HUES6 (cell line): Measurements from ENCODE around the gene NLRP5.

ENCODE experiments used
- H3K27ac ChIP-seq: 2 replicates; pipeline ENCODE4 v1.7.0; 2013; ENCODE audit warnings: low read depth, mild to moderate bottlenecking, low read length, inconsistent platforms
- H3K27me3 ChIP-seq: 2 replicates; pipeline ENCODE4 v1.6.1; 2013; ENCODE audit warnings: low read length; ENCODE audit not compliant: control insufficient read depth, insufficient read depth
- H3K36me3 ChIP-seq: 2 replicates; pipeline ENCODE4 v1.6.1; 2013; ENCODE audit warnings: low read length; ENCODE audit not compliant: control insufficient read depth, insufficient read depth
- H3K4me1 ChIP-seq: 2 replicates; pipeline ENCODE4 v1.6.1; 2013; ENCODE audit warnings: low read length; ENCODE audit not compliant: control insufficient read depth, insufficient read depth
- H3K4me3 ChIP-seq: 2 replicates; pipeline ENCODE4 v1.5.1; 2013; ENCODE audit warnings: low read depth, low read length
- H3K9ac ChIP-seq: one replicate; pipeline ENCODE4 v1.6.1; 2013; ENCODE audit warnings: mild to moderate bottlenecking, low read length
- H3K9me3 ChIP-seq: 2 replicates; pipeline ENCODE4 v1.6.1; 2013; ENCODE audit warnings: low read depth, low read length; ENCODE audit not compliant: control insufficient read depth, insufficient read depth

NLRP5 gene

DNA sequence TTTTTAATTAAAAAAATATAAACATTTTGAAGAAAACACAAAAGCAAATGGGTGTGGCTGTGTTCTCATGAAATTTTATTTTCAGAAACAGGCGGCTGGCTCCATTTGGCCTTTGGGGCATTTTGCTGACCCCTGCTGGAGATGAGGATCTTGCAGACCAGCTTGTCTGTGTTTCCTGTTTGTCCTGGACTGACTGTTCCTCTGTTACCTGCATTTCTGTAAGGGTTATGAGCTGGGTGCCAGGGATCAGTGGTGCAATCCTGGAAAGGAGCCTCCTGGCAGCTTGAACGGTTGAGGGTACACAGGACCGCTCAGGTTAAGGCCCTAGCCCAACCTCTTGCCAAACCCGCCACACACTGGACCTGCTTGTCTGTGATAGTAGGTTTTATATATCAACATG is 84.6 kb downstream of the NLRP5 start:
- H3K4me3 ChIP-seq: no peak overlapping the region
- peaks cover 14% of the 10 kb centered on the region for H3K27me3 ChIP-seq
- H3K4me1 ChIP-seq: no peaks in the 10 kb centered on the region
- no peak overlapping the region for H3K9ac ChIP-seq
- no peaks in the 10 kb centered on the region for H3K9me3 ChIP-seq
- no peak overlapping the region for H3K27ac ChIP-seq
- H3K36me3 ChIP-seq: no peaks in the 10 kb centered on the region

GRCh38 chr19:56076498-56076897 is 89.9 kb downstream of the NLRP5 start:
- H3K36me3 ChIP-seq: no peaks in the 10 kb centered on the region
- H3K9me3 ChIP-seq: peaks cover 3% of the 10 kb centered on the region; the same call in 1 of the 2 replicates
- H3K4me3 ChIP-seq: no peak overlapping the region
- H3K4me1 ChIP-seq: peaks cover 8% of the 10 kb centered on the region
- no peak overlapping the region for H3K9ac ChIP-seq
- no peaks in the 10 kb centered on the region for H3K27me3 ChIP-seq
- no peak overlapping the region for H3K27ac ChIP-seq

GRCh38 chr19:56079609-56080008 is 93.0 kb downstream of the NLRP5 start:
- H3K4me3 ChIP-seq: no peak overlapping the region
- H3K9ac ChIP-seq: no peak overlapping the region
- peaks cover 10% of the 10 kb centered on the region for H3K4me1 ChIP-seq
- H3K27ac ChIP-seq: no peak overlapping the region
- peaks cover 3% of the 10 kb centered on the region; the same call in 1 of the 2 replicates for H3K9me3 ChIP-seq
- no peaks in the 10 kb centered on the region; the same call in 1 of the 2 replicates for H3K36me3 ChIP-seq
- no peaks in the 10 kb centered on the region for H3K27me3 ChIP-seq

DNA sequence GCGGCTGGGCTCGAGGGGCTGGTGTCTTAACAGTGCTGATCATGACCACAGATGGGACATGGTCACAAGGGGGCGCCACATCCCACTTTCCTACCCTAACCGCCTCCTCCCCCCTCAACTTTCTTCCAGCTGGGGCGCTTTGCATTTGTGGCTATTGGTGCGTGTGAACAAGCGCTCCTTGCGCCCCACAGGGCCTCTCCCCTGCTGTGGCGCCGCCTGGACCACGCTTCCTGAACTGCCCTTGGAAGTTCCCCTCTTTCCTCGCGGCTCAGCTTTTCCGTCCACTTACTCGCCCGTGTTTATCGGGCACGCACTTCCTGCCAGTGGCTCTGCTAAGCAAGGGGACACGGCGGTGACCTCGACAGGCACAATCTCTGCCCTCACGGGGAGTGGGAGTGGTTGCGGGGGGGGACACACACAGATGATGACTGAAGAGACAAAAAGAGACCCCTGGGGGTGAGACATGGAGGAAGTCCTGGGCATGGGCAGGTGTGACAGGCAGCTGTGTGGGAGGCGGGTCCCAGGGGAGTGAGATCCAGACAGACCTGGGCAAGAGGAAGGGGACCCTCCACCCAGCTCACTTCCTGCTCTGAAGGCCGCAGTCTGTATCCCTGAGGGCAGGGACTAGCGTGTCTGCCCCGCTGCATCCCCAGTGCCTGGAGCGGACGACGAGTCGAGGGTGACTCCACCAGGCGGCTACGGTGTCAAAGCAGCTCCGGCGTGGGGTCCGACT is 94.3 kb downstream of the NLRP5 start:
- Histone ChIP-seq H3K4me1 (peaks cover 22% of the 10 kb centered on the region), H3K36me3 (peaks cover 9% of the 10 kb centered on the region), H3K4me3 (peak overlapping the region; percentile 81), H3K27me3 (no peaks in the 10 kb centered on the region), H3K27ac (no peak overlapping the region), H3K9ac (peak overlapping the region; percentile 62), H3K9me3 (peaks cover 3% of the 10 kb centered on the region; the same call in 1 of the 2 replicates)

DNA sequence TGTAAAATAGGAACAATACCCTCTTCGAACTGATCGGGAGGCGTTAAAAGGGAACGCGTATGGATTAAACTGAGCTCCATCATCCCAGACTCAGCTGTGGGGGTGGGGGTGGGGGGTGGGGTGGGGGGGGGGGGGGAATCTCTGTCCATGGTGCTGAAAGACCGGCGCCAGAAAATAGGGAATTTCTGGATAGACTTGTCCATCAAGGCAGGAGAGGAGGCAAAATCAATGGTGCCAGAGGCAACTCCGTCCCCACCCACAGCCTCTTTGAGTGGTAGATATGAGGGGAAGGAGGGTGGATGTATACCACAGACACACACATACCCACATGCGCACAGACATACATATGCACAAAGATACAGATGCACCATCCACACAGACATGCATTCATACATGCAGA is 97.1 kb downstream of the NLRP5 start:
- Histone ChIP-seq H3K36me3 (peaks cover 15% of the 10 kb centered on the region), H3K9me3 (no peaks in the 10 kb centered on the region), H3K27ac (no peak overlapping the region), H3K9ac (no peak overlapping the region), H3K4me3 (no peak overlapping the region), H3K4me1 (peaks cover 32% of the 10 kb centered on the region), H3K27me3 (no peaks in the 10 kb centered on the region)

DNA sequence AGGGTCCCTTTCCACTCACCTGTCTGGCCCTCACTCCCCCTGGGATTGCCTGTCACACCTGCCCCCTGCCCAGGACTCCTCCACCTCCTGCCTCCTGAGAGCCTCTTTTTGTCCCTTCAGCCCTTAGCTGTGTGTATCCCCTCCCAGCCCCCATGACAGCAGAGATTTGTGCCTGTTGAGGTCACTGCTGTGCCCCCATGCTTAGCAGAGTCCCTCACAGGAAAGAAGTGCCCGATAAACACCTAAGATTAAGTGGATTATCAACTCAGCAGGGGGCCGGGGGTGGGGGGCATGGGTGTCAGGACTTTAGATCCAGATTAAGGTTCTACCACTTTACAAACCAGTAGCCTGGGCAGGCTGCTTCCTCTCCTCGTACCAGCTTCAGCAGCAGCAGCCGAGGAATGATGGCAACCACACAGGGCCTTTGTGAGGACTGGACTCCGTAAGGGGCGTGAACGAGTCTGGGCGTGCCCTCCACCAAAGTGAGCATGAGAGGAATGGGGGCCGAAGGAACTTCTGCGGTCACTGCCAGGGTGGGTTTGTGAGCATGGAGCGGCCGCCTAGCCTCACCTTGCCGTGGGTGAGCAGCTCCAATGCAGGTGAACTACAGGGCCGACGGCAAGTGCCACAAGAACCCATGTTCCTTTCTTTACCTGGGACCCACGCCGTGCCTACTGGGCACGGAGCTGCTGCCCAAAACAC is 98.4 kb downstream of the NLRP5 start:
- H3K4me3 ChIP-seq: no peak overlapping the region
- H3K36me3 ChIP-seq: peaks cover 24% of the 10 kb centered on the region
- H3K9ac ChIP-seq: no peak overlapping the region
- H3K9me3 ChIP-seq: no peaks in the 10 kb centered on the region
- H3K4me1 ChIP-seq: peaks cover 32% of the 10 kb centered on the region
- H3K27ac ChIP-seq: no peak overlapping the region
- H3K27me3 ChIP-seq: no peaks in the 10 kb centered on the region

- peaks cover 31% of the 10 kb centered on the region for H3K4me1 ChIP-seq
- no peaks in the 10 kb centered on the region for H3K9me3 ChIP-seq
- H3K9ac ChIP-seq: no peak overlapping the region
Measured at GRCh38 chr19:56085571-56086275, 99.1 kb downstream of the NLRP5 start.

DNA sequence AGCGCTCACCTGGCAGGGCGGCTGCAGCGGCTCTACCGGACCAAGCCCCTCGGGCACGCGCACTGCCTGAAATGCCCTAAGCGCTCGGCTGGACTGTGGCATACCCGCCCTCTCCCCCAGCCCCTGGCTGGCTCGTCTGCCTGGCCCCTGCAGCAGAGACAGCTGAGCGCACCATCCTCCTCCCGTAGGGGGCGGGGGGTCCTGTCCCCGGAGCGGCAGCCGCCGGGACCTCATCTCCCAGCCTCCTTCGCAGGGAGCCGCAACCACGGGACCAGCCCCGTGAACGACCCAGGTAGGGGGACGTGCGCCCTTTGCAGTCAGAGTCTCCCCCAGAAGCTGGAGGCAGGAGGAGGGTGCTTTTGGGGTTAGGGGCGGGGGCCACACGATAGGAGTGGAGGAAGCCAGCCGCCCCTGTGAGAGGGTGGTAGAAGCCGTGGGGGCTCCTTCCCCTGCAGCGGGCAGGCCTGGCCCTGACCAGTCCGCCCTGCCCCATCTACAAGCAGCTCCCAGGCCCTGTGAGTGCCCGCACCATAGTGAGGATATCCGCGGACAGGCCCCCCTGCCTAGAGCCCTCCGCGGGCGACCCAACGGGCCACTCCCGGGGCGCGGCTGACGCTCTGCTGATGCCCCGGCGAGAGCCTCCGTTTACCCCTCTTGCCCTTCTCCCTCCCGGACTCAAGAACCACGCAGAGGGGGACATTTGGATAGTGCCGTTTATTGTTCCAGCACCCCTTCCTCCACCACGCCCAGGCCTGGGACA is 100.3 kb downstream of the NLRP5 start:
- Histone ChIP-seq H3K27me3 (no peaks in the 10 kb centered on the region), H3K9me3 (no peaks in the 10 kb centered on the region), H3K4me3 (no peak overlapping the region), H3K27ac (no peak overlapping the region), H3K36me3 (peaks cover 32% of the 10 kb centered on the region), H3K4me1 (peaks cover 34% of the 10 kb centered on the region), H3K9ac (no peak overlapping the region)

More at GRCh38 chr19:56085571-56086275, 99.1 kb downstream of the NLRP5 start:
- H3K4me3 ChIP-seq: no peak overlapping the region
- H3K27me3 ChIP-seq: no peaks in the 10 kb centered on the region
- peaks cover 24% of the 10 kb centered on the region for H3K36me3 ChIP-seq
- H3K27ac ChIP-seq: no peak overlapping the region

DNA sequence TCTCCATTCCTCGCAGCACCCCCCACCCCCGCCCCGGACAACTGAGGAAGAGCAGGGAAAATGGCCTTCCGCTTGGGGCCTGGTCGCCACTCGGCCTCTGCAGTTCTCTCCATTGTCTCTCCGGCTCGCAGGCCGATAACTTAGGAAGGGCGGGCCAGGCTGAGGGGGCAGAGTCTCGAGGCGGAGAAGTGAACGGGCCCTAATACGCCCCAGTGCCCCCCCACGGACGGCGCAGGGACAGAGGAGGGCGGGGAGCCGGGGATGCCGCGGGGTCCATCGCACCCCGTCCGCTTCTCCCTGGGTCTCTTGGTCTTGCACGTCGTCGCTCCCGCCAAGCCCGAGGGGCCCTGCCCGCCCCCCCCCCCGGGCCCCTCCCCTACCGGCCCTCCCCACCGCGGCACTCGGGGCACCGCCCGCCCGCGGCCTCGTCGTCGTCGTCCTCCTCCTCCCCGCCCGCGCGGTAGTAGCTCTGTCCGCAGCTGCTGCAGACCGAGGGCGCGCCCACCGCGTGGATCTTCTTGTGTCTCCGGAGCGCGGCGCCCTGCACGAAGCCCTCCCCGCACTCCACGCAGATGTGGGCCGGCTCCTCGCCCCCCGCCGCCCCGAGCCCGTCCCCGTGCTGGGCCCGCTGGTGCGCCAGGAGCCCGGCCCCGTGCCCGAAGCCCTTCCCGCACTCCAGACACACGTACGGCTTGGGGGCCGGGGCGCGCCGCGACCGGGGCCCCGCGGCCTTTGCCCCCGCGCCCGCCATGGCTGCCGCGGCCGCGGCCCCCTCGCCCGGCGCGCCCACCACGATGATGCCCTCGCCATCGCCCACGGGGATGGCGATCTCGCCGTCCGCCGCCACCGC is 101.3 kb downstream of the NLRP5 start:
- H3K9me3 ChIP-seq: peaks cover 2% of the 10 kb centered on the region; the same call in 1 of the 2 replicates
- H3K4me3 ChIP-seq: no peak overlapping the region
- no peak overlapping the region for H3K9ac ChIP-seq
- no peaks in the 10 kb centered on the region for H3K27me3 ChIP-seq
- H3K4me1 ChIP-seq: peaks cover 43% of the 10 kb centered on the region
- peaks cover 37% of the 10 kb centered on the region for H3K36me3 ChIP-seq
- no peak overlapping the region for H3K27ac ChIP-seq
